Heart left ventricle (tissue), 13 donors: ENCODE data around the gene CBFA2T3.

Experiments used
- CTCF ChIP-seq, 12 donors: fragments of 200-600 bp; sonication (generic) in 4 of 12; IDR thresholded peaks; one replicate each; pipeline versions ENCODE4 v1.5.0 to v1.8.0; 2018 to 2022; ENCODE audit warnings: antibody characterized with exemption in 12 of 12, mild to moderate bottlenecking in 5 of 12
- POLR2A ChIP-seq, 2 donors: fragments of 450-650 bp; IDR thresholded peaks; one replicate each; pipeline ENCODE4 v1.6.1; 2017; ENCODE audit warnings: antibody characterized with exemption in 2 of 2, mild to moderate bottlenecking in 2 of 2, moderate library complexity in 2 of 2
- donor health status: ischemic (EF 13 %, LVEDD 7.1; RV severe dilation, severe dysfunction).
- donor health status: DM: no; HTN: yes; CAD: no.
- donor health status: DM: no; HTN: no; CAD: no.
- donor health status: ischemic (EF 25% LVEDD 6.9; RV normal size, moderate dysfunction).
- donor health status: ischemic (EF 25% LVEDD 5.7; RV mildly dilated, moderate dysfunction).
- donor health status: ischemic (EF 35%, LVEDD 5.7; RV mildly dilated, moderate dysfunction).
- donor health status: nonischemic (EF 11% LVEDD 7.7; RV severe dilation, severe dysfunction).
- donor health status: DM: yes; HTN: yes; CAD: no.
- donor health status: PGD.
- donor health status: ischemic (EF 29% LVEDD 5.4; RV normal size, mild dysfunction).
- donor health status: nonischemic (EF 23%, LVEDD 6.1; RV moderate dilation, normal function).

GRCh38 chr16:88867581-88868246 is 109.3 kb downstream of the CBFA2T3 start:
- TF ChIP-seq CTCF (IDR thresholded peaks at IDR 0.05) (no peak), POLR2A (IDR thresholded peaks at IDR 0.05) (no peak)
